ENCODE results near the gene FREM2.

GRCh38 chr13:38781539-38781938 is 94.7 kb downstream of the FREM2 start:
- TF ChIP-seq CTCF (conservative IDR thresholded peaks at IDR 0.05; ENCODE audit: low read depth, low read length) (no peak), EZH2 (IDR thresholded peaks at IDR 0.05; ENCODE audit: low read length, unreplicated experiment) (no peak), EZH2phosphoT487 (IDR thresholded peaks at IDR 0.05; ENCODE audit: borderline replicate concordance, low read length) (no peak)

All from PC-3 (cell line).